HG03342 (cell line): ENCODE results near the gene GFOD1.
"Not testable (repeated sequence)": the region's sequence is repeated elsewhere in the genome, so short reads cannot be mapped to it uniquely, and the experiment has no call there.

Experiments
- ATAC-seq: cut with Tn5 transposase; IDR thresholded peaks from one replicate; pipeline ENCODE4 v1.9.1; 2021; ENCODE audit warnings: mild to moderate bottlenecking, moderate library complexity; ENCODE audit not compliant: unreplicated experiment

GFOD1 gene

GRCh38 chr6:13409991-13410390, 77.4 kb downstream of the GFOD1 start:
- no peak for ATAC-seq

- ATAC-seq: no peak
These were observed 79.4 kb downstream of the GFOD1 start for GRCh38 chr6:13407709-13408695.

GRCh38 chr6:13407368-13407708, 80.1 kb downstream of the GFOD1 start:
- no peak for ATAC-seq

GRCh38 chr6:13406781-13407180, 80.6 kb downstream of the GFOD1 start:
- ATAC-seq: no peak

GRCh38 chr6:13405961-13406477, 81.4 kb downstream of the GFOD1 start:
- ATAC-seq: no peak

GRCh38 chr6:13404892-13405254, 82.5 kb downstream of the GFOD1 start:
- no peak for ATAC-seq

GRCh38 chr6:13404228-13404891, 83.0 kb downstream of the GFOD1 start:
- no peak for ATAC-seq

GRCh38 chr6:13402711-13403110, 84.7 kb downstream of the GFOD1 start:
- ATAC-seq: no peak

- peak; percentile 42 for ATAC-seq
These were observed 86.6 kb downstream of the GFOD1 start for GRCh38 chr6:13400772-13401171.

GRCh38 chr6:13398421-13398994, 88.9 kb downstream of the GFOD1 start:
- ATAC-seq: no peak

GRCh38 chr6:13398069-13398381, 89.4 kb downstream of the GFOD1 start:
- ATAC-seq: no peak

- ATAC-seq: peak; percentile 70
These were observed 89.9 kb downstream of the GFOD1 start for GRCh38 chr6:13397359-13398068.

- ATAC-seq: no peak
These were observed 91.1 kb downstream of the GFOD1 start for GRCh38 chr6:13396241-13396792.

GRCh38 chr6:13395272-13396237, 91.8 kb downstream of the GFOD1 start:
- peak; percentile 55 for ATAC-seq

GRCh38 chr6:13392462-13392861, 94.9 kb downstream of the GFOD1 start:
- no peak for ATAC-seq

GRCh38 chr6:13391537-13391936, 95.9 kb downstream of the GFOD1 start:
- ATAC-seq: no peak

- ATAC-seq: no peak
These were observed 96.7 kb downstream of the GFOD1 start for GRCh38 chr6:13390658-13391057.

- ATAC-seq: not testable (repeated sequence)
These were observed 98.2 kb downstream of the GFOD1 start for GRCh38 chr6:13389237-13389636.

GRCh38 chr6:13388769-13389168, 98.6 kb downstream of the GFOD1 start:
- not testable (repeated sequence) for ATAC-seq

GRCh38 chr6:13384966-13385365, 102.4 kb downstream of the GFOD1 start:
- ATAC-seq: no peak
